Kidney (tissue), 14 donors: ENCODE data around the gene BNIP2. TPM values are rescaled to one million over a fixed set of nuclear protein-coding genes. Genes with fewer than 3 reads are reported as not detected.

Experiments
- DNase-seq, 5 donors: peaks; one replicate each; pipeline ENCODE4 v3.0.0-alpha.2; 2013 to 2020
- FAIRE-seq: peaks from 2 replicates; lab custom pipeline; 2012; peaks lifted over from hg19 to GRCh38; lab: Jason Lieb, UNC
- H3K27ac ChIP-seq, 2 donors: one replicate each; pipeline ENCODE4 v1.7.0; 2013; ENCODE audit warnings: low read depth in 2 of 2, low read length in 2 of 2, inconsistent platforms in 1 of 2
- H3K27me3 ChIP-seq: one replicate; pipeline ENCODE4 v1.7.1; 2013; ENCODE audit warnings: low read length, inconsistent platforms; ENCODE audit not compliant: control insufficient read depth, insufficient read depth
- H3K36me3 ChIP-seq, 3 donors: one replicate each; pipeline versions ENCODE4 v1.7.0 to v1.7.1; 2013; ENCODE audit warnings: low read length in 3 of 3, control low read depth in 1 of 3, inconsistent platforms in 1 of 3; ENCODE audit not compliant: insufficient read depth in 3 of 3, control insufficient read depth in 2 of 3
- H3K4me1 ChIP-seq, 3 donors: one replicate each; pipeline versions ENCODE4 v1.7.0 to v1.7.1; 2013; ENCODE audit warnings: low read length in 3 of 3, inconsistent platforms in 1 of 3, low read depth in 1 of 3; ENCODE audit not compliant: control insufficient read depth in 2 of 3, insufficient read depth in 2 of 3
- H3K4me3 ChIP-seq, 3 donors: one replicate each; pipeline versions ENCODE4 v1.7.0 to v1.8.1; 2013; ENCODE audit warnings: low read length in 3 of 3, control low read depth in 1 of 3, inconsistent platforms in 1 of 3
- H3K9ac ChIP-seq, 3 donors: one replicate each; pipeline versions ENCODE4 v1.7.0 to v1.7.1; 2013; ENCODE audit warnings: low read length in 3 of 3, control low read depth in 1 of 3, inconsistent platforms in 1 of 3
- H3K9me3 ChIP-seq, 3 donors: one replicate each; pipeline versions ENCODE4 v1.7.0 to v1.7.1; 2013; ENCODE audit warnings: low read length in 3 of 3, control low read depth in 1 of 3, inconsistent platforms in 1 of 3; ENCODE audit not compliant: control insufficient read depth in 2 of 3, insufficient read depth in 1 of 3
- intact Hi-C: fragments of 100-400 bp; cut with DNase I; formaldehyde crosslinking; loops from one replicate; pipeline ENCODE4 v1.11.1; 2022
- polyA plus RNA-seq: library from polyadenylated mRNA; stranded (reverse); fragments of 350-450 nt; fragmentation: Illumina TruSeq; extraction: RNeasy Lipid Tissue Mini Kit (QIAGEN cat#74804); gene quantifications from one replicate; pipeline ENCODE4 v1.2.3, GENCODE V29; 2014; ENCODE audit warnings: low read depth, low replicate concordance; ENCODE audit not compliant: insufficient read depth
- total RNA-seq: library from RNA; stranded (reverse); fragmentation: NEBNext Ultra II Directional; extraction: Animal tissue kit (Norgen Biotek cat#: 25700); gene quantifications from one replicate; pipeline ENCODE4 v1.2.1, GENCODE V29; 2021
- TF ChIP-seq, protein P1 (sequence below): IDR thresholded peaks from 3 replicates; pipeline ENCODE4 v1.5.1; 2012; ENCODE audit warnings: mild to moderate bottlenecking, moderate library complexity, borderline replicate concordance; ENCODE audit not compliant: insufficient read depth; ENCODE audit errors: extremely low read depth
- donor health status: control.
- donor health status: control.
- donor health status: control.
- donor health status: control.
- donor health status: control.
- donor health status: DM: yes; HTN: yes; CAD: no.
- donor health status: Normal renal cell carcinoma (clear cell type).

BNIP2 gene
- total and polyA plus RNA-seq, 2 donors from 2014 or later, result 18.2 to 73.8 TPM

DNA sequence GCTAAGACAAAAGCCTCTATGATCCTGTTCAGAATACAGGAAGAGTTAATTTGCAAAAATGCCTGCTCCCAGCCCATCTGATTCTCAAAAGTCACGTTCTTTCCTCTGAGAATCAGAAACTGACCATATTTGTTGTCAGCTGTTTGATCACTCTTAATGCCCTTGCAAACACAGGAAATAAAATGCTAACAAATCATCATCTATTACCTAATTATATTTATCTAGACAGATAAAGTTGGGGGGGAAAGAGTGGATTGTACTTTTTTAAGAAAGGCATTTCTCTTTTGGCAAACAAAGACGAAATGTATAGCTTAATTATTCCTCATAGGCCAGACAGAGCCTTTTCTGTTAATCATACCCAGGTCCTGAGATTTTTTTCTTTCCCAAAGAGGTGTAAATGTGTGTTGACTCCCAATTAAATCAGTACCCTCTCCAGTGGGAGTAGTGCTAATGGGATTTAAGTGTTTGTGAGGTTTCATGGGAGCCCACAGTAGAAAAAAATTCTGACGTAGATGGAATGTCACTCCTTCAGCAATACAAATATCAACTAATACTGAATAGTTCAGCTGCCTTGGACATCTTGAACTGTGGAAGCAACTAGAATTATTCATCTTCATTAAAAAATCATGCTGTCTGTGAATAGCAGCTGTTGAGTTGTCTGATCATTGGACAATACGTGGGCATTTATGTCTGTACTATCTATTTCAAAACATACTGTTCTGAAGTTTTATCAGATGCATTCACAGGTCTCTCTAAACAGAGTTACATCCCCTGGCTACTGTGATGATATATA, 22.5 kb upstream of the BNIP2 start:
- intact Hi-C loops, result no loop called here
- Histone ChIP-seq H3K27ac (no peak overlapping the region), H3K9me3 (peaks cover 0 to 5% (median 3%) of the 10 kb centered on the region in 3 donors), H3K4me1 (no peaks in the 10 kb centered on the region), H3K36me3 (no peaks in the 10 kb centered on the region), H3K4me3 (no peak overlapping the region), H3K27me3 (no peaks in the 10 kb centered on the region), H3K9ac (no peak overlapping the region)
- FAIRE-seq (no peak), DNase-seq (no peak)
- TF ChIP-seq, protein P1, sequence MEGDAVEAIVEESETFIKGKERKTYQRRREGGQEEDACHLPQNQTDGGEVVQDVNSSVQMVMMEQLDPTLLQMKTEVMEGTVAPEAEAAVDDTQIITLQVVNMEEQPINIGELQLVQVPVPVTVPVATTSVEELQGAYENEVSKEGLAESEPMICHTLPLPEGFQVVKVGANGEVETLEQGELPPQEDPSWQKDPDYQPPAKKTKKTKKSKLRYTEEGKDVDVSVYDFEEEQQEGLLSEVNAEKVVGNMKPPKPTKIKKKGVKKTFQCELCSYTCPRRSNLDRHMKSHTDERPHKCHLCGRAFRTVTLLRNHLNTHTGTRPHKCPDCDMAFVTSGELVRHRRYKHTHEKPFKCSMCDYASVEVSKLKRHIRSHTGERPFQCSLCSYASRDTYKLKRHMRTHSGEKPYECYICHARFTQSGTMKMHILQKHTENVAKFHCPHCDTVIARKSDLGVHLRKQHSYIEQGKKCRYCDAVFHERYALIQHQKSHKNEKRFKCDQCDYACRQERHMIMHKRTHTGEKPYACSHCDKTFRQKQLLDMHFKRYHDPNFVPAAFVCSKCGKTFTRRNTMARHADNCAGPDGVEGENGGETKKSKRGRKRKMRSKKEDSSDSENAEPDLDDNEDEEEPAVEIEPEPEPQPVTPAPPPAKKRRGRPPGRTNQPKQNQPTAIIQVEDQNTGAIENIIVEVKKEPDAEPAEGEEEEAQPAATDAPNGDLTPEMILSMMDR, result no peak

DNA sequence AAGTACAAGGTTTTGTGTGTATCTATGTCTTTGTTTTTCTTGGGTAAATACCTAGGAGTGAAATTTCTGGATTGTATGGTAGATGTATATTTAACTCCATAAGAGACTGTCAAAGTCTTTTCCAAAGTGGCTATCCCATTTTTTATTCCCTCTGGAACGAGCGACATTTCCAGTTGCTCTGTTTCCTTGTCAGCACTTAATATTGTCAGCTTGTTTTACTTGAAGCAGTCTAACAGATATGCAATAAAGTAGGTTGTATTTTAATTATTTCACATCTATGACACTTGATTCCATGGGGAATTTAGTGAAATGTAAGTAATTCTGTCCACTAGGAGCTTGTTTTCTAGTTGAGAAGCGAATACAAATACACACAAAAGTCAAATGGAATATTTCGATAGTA, 18.5 kb upstream of the BNIP2 start:
- H3K27me3 ChIP-seq, result no peaks in the 10 kb centered on the region
- no peaks in the 10 kb centered on the region for H3K36me3 ChIP-seq
- DNase-seq (no peak), FAIRE-seq (no peak)
- TF ChIP-seq, protein P1, result no peak
- no peak overlapping the region for H3K4me3 ChIP-seq
- peaks cover 0 to 5% (median 3%) of the 10 kb centered on the region in 3 donors for H3K9me3 ChIP-seq
- intact Hi-C loops, result no loop called here
- H3K27ac ChIP-seq, result no peak overlapping the region
- H3K4me1 ChIP-seq, result no peaks in the 10 kb centered on the region
- no peak overlapping the region for H3K9ac ChIP-seq

DNA sequence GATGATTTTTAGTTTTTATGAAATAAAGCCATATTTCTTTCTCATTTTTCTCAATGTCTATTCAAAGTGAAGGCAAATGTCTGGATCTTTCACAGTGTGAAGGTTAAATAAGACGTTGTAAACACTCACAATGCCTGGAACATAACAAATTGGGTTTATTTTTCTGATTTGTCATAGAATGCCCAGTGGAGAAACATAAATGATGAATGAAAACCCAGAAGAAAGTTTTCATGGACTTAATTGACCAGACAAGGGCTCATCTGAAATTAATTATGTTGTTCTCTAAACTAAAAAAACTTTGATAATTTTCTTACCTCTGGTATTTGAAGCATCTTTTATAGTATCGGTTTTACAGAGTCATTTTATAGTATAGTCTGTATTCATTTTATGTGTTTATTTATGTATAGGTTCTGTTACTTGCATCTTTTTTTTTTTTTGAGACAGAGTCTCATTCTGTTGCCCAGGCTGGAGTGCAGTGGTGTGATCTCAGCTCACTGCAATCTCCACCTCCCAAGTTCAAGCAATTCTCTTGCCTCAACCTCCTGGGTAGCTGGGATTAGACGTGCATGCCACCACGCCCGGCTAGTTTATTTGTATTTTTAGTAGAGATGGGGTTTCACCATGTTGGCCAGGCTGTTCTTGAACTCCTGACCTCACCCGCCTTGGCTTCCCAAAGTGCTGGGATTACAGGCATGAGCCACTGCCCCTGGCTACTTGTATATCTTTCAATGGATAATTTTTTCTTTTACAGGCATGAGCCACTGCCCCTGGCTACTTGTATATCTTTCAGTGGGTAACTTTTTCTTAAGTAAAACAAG, 15.1 kb upstream of the BNIP2 start:
- TF ChIP-seq, protein P1, result no peak
- intact Hi-C loops, result no loop called here
- no peak for DNase-seq
- no peaks in the 10 kb centered on the region for H3K27me3 ChIP-seq
- no peak overlapping the region for H3K27ac ChIP-seq
- H3K9ac ChIP-seq, result no peak overlapping the region
- peaks cover 0 to 5% (median 3%) of the 10 kb centered on the region in 3 donors for H3K9me3 ChIP-seq
- H3K4me3 ChIP-seq, result no peak overlapping the region
- no peak for FAIRE-seq
- no peaks in the 10 kb centered on the region for H3K4me1 ChIP-seq
- no peaks in the 10 kb centered on the region for H3K36me3 ChIP-seq
